ENCODE measurements around the gene TPRG1.

TPRG1 gene

GRCh38 chr3:189276444-189277219 lies 104.9 kb downstream of the TPRG1 start:
- Histone ChIP-seq H3K4me3 (ENCODE audit: low read depth, low read length) (no peak overlapping the region), H3K9me3 (no peaks in the 10 kb centered on the region), H3K27me3 (peaks cover 3% of the 10 kb centered on the region; the same call in 1 of the 2 replicates), H3K4me1 (no peaks in the 10 kb centered on the region), H3K36me3 (no peaks in the 10 kb centered on the region)
- no peak for DNase-seq
- TF ChIP-seq CTCF (IDR thresholded peaks at IDR 0.05; ENCODE audit: low read depth, low read length): no peak

GRCh38 chr3:189277711-189278110 lies 105.9 kb downstream of the TPRG1 start:
- Histone ChIP-seq H3K4me3 (ENCODE audit: low read depth, low read length) (no peak overlapping the region), H3K36me3 (no peaks in the 10 kb centered on the region), H3K27me3 (peaks cover 3% of the 10 kb centered on the region; the same call in 1 of the 2 replicates), H3K9me3 (no peaks in the 10 kb centered on the region), H3K4me1 (no peaks in the 10 kb centered on the region)
- DNase-seq: no peak
- no peak for TF ChIP-seq CTCF (IDR thresholded peaks at IDR 0.05; ENCODE audit: low read depth, low read length)

- no peaks in the 10 kb centered on the region for H3K36me3 ChIP-seq
- no peak for DNase-seq
Measured at GRCh38 chr3:189278221-189278620, 106.5 kb downstream of the TPRG1 start.

GRCh38 chr3:189282189-189282588 lies 110.4 kb downstream of the TPRG1 start:
- no peak for DNase-seq
- H3K36me3 ChIP-seq: no peaks in the 10 kb centered on the region
- H3K9me3 ChIP-seq: no peaks in the 10 kb centered on the region
- H3K4me1 ChIP-seq: no peaks in the 10 kb centered on the region
- no peak for TF ChIP-seq CTCF (IDR thresholded peaks at IDR 0.05; ENCODE audit: low read depth, low read length)
- H3K4me3 ChIP-seq (ENCODE audit: low read depth, low read length): no peak overlapping the region
- no peaks in the 10 kb centered on the region for H3K27me3 ChIP-seq

More at GRCh38 chr3:189278221-189278620, 106.5 kb downstream of the TPRG1 start:
- Histone ChIP-seq H3K27me3 (peaks cover 3% of the 10 kb centered on the region; the same call in 1 of the 2 replicates), H3K4me1 (no peaks in the 10 kb centered on the region), H3K9me3 (no peaks in the 10 kb centered on the region), H3K4me3 (ENCODE audit: low read depth, low read length) (no peak overlapping the region)
- TF ChIP-seq CTCF (IDR thresholded peaks at IDR 0.05; ENCODE audit: low read depth, low read length): no peak

GRCh38 chr3:189282741-189283140 lies 111.0 kb downstream of the TPRG1 start:
- no peaks in the 10 kb centered on the region for H3K27me3 ChIP-seq
- no peak for TF ChIP-seq CTCF (IDR thresholded peaks at IDR 0.05; ENCODE audit: low read depth, low read length)
- H3K4me1 ChIP-seq: no peaks in the 10 kb centered on the region
- H3K4me3 ChIP-seq (ENCODE audit: low read depth, low read length): no peak overlapping the region
- DNase-seq: no peak
- H3K36me3 ChIP-seq: no peaks in the 10 kb centered on the region
- H3K9me3 ChIP-seq: no peaks in the 10 kb centered on the region

GRCh38 chr3:189286188-189286587 lies 114.4 kb downstream of the TPRG1 start:
- H3K4me3 ChIP-seq (ENCODE audit: low read depth, low read length): no peak overlapping the region
- no peak for TF ChIP-seq CTCF (IDR thresholded peaks at IDR 0.05; ENCODE audit: low read depth, low read length)
- DNase-seq: no peak

More at GRCh38 chr3:189286188-189286587, 114.4 kb downstream of the TPRG1 start:
- H3K4me1 ChIP-seq: no peaks in the 10 kb centered on the region
- no peaks in the 10 kb centered on the region for H3K9me3 ChIP-seq
- no peaks in the 10 kb centered on the region for H3K36me3 ChIP-seq
- no peaks in the 10 kb centered on the region for H3K27me3 ChIP-seq
